Lung (tissue), 12 donors: ENCODE measurements around the gene FBXL19. TPM values are rescaled to one million over a fixed set of nuclear protein-coding genes. Genes with fewer than 3 reads are reported as not detected.

ENCODE experiments used
- ATAC-seq: fragments of 200-7000 bp; cut with Tn5 transposase; one replicate; pipeline ENCODE4 v1.9.1; 2020; ENCODE audit warnings: moderate number of reproducible peaks; ENCODE audit not compliant: insufficient read depth, low FRiP score
- DNase-seq, 3 donors: peaks; one replicate each; pipeline ENCODE4 v3.0.0-alpha.2; 2013 to 2017
- H3K27ac ChIP-seq, 2 donors: one replicate each; pipeline ENCODE4 v1.5.1; 2013; ENCODE audit warnings: mild to moderate bottlenecking in 2 of 2, moderate library complexity in 2 of 2, control low read depth in 1 of 2, inconsistent platforms in 1 of 2, low read depth in 1 of 2, low read length in 1 of 2
- H3K27me3 ChIP-seq, 3 donors: one replicate each; pipeline ENCODE4 v1.5.1; 2013; ENCODE audit warnings: low read length in 2 of 3; ENCODE audit not compliant: control insufficient read depth in 3 of 3, insufficient read depth in 3 of 3
- H3K36me3 ChIP-seq, 4 donors: one replicate each; pipeline ENCODE4 v1.5.1; 2013; ENCODE audit warnings: low read length in 4 of 4, mild to moderate bottlenecking in 1 of 4, moderate library complexity in 1 of 4; ENCODE audit not compliant: control insufficient read depth in 4 of 4, insufficient read depth in 4 of 4
- H3K4me1 ChIP-seq, 5 donors: one replicate each; pipeline ENCODE4 v1.5.1; 2013; ENCODE audit warnings: low read length in 5 of 5, mild to moderate bottlenecking in 2 of 5, moderate library complexity in 1 of 5; ENCODE audit not compliant: control insufficient read depth in 5 of 5, insufficient read depth in 5 of 5
- H3K4me3 ChIP-seq: one replicate; pipeline ENCODE4 v1.5.1; 2013; ENCODE audit warnings: mild to moderate bottlenecking, control low read depth, moderate library complexity
- H3K9ac ChIP-seq, 2 donors: one replicate each; pipeline ENCODE4 v1.5.1; 2013; ENCODE audit warnings: low read length in 2 of 2, control low read depth in 1 of 2; ENCODE audit not compliant: insufficient read depth in 1 of 2
- H3K9me3 ChIP-seq, 4 donors: one replicate each; pipeline ENCODE4 v1.5.1; 2013; ENCODE audit warnings: low read length in 3 of 4, mild to moderate bottlenecking in 1 of 4, moderate library complexity in 1 of 4; ENCODE audit not compliant: control insufficient read depth in 4 of 4, insufficient read depth in 3 of 4
- WGBS, 2 donors: extraction: QIAGEN DNeasy Blood & Tissue Kit; methylation state at CpG; one replicate each; pipeline ENCODE4 v1.1.7; 2013; 5-methylcytosine and 5-hydroxymethylcytosine counted together
- polyA plus RNA-seq, 2 donors: library from polyadenylated mRNA; stranded (reverse); fragments of 200-250 nt; gene quantifications; one replicate each; pipeline ENCODE4 v1.2.1, GENCODE V29; 2013
- total RNA-seq, 2 donors: library from RNA; depleted of rRNA in 1 of 2; stranded (reverse); fragments of >200 nt in 1 of 2; gene quantifications; one replicate each; pipeline ENCODE4 v1.2.1, GENCODE V29; 2014 to 2021
- TF ChIP-seq, protein P1 (sequence below): IDR thresholded peaks from 2 replicates; pipeline ENCODE4 v1.5.1; 2012; ENCODE audit warnings: mild to moderate bottlenecking; ENCODE audit errors: control extremely low read depth, extremely low read depth
- donor health status: control.
- donor health status: control.
- donor health status: Bipolar disorder and iron deficiency.
- donor health status: healthy.
- donor health status: DM: yes; HTN: yes; CAD: no.

Gene FBXL19
- total and polyA plus RNA-seq, 4 donors = 10.3 to 17.3 (median 13.2) TPM

- Histone ChIP-seq H3K9me3 (no peaks in the 10 kb centered on the region), H3K4me3 (no peak overlapping the region), H3K4me1 (peaks cover 0 to 8% (median 0%) of the 10 kb centered on the region in 5 donors), H3K9ac (no peak overlapping the region), H3K27ac (no peak overlapping the region), H3K27me3 (no peaks in the 10 kb centered on the region), H3K36me3 (peaks cover 0 to 44% (median 21%) of the 10 kb centered on the region in 4 donors)
- DNase-seq (no peak), ATAC-seq (no peak)
- TF ChIP-seq, protein P1, sequence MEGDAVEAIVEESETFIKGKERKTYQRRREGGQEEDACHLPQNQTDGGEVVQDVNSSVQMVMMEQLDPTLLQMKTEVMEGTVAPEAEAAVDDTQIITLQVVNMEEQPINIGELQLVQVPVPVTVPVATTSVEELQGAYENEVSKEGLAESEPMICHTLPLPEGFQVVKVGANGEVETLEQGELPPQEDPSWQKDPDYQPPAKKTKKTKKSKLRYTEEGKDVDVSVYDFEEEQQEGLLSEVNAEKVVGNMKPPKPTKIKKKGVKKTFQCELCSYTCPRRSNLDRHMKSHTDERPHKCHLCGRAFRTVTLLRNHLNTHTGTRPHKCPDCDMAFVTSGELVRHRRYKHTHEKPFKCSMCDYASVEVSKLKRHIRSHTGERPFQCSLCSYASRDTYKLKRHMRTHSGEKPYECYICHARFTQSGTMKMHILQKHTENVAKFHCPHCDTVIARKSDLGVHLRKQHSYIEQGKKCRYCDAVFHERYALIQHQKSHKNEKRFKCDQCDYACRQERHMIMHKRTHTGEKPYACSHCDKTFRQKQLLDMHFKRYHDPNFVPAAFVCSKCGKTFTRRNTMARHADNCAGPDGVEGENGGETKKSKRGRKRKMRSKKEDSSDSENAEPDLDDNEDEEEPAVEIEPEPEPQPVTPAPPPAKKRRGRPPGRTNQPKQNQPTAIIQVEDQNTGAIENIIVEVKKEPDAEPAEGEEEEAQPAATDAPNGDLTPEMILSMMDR = no peak
- 78 to 86% methylated on average over 14 of the region's 14 CpGs for WGBS, 2 donors
Measured at GRCh38 chr16:30983898-30984610, 60.7 kb downstream of the FBXL19 start.

DNA sequence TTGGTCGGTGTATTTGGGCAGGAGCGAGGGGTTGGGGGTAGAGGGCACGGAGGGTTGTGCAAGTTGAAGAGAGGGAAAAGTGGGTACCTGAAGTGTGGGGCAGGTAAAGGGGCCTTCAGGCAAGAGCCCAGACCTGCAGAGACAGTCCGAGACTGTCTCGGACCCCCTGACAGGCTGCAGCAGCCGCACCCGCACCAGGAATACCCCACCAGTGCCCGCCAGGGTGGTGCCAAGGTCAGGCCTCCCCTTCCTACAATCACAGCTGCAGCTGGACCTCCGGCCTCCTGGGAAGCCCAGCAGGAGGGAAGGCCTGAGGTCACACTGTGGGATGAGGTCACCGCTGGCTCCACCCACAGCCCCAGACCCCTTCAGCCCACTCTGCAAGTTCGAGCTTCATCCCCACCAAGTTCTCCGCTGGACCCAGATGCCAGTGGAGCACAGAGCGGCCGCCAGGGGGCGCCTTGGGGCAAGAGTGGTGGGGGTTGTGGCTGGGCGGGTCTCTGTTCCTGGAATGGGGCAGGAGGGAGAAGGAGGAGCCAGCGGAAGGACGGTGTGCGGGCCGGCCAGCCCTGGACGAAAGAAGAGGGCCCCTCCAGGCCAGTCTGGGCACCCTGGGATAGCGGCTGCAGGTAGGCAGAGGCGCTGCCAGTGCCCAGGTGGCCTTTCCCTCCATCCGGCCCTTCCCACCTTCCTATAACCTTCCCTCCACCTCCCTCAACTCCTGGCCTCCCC, 61.5 kb downstream of the FBXL19 start, which contains the start of gene HSD3B7:
TSS of gene HSD3B7 (plus strand) at position 539 of the 732 bp plus-strand sequence. CDS start 452 bp downstream, outside the sequence.
- Histone ChIP-seq H3K9ac (no peak within 1 kb of the TSS), H3K27ac (peak within 1 kb of the TSS in 1 of 2 donors; percentile 18), H3K9me3 (no peaks in the 10 kb centered on the region), H3K27me3 (no peaks in the 10 kb centered on the region), H3K36me3 (peaks cover 0 to 37% (median 18%) of the 10 kb centered on the region in 4 donors), H3K4me3 (peak within 1 kb of the TSS; percentile 36), H3K4me1 (peaks cover 0 to 8% (median 0%) of the 10 kb centered on the region in 5 donors)
- TF ChIP-seq, protein P1 = peak; percentile 83
- peak; percentile 91 for ATAC-seq
- peak; percentile 79 to 88 (median 81) for DNase-seq
- 34 to 46% methylated on average over 16 to 24 of the region's 24 CpGs for WGBS, 2 donors

DNA sequence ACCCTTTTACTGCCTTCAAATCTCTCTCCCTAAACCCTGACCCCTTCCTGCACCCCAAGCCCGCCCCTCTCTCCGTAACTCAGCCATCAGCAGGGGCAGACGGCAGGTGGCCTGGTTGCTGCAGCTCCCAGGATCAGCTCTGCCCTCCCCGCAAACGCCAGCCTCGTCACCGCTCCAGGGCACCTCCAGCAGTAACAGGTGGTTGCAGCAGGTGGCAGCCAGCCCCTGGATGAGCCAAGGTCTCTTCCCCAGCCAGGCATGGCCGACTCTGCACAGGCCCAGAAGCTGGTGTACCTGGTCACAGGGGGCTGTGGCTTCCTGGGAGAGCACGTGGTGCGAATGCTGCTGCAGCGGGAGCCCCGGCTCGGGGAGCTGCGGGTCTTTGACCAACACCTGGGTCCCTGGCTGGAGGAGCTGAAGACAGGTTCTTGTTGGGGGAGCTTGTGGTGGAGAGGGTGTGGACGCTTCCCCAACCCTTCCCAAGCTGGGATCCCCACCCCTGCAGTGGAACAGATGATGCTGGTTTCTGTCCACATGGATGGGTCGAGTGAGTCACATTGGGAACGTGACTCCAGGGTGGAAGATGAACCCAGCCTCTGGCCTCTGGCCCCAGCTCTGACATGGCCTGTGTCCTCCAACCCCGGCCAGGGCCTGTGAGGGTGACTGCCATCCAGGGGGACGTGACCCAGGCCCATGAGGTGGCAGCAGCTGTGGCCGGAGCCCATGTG, 62.2 kb downstream of the FBXL19 start:
- peaks cover 0 to 8% (median 0%) of the 10 kb centered on the region in 5 donors for H3K4me1 ChIP-seq
- H3K4me3 ChIP-seq = peak overlapping the region; percentile 36
- no peaks in the 10 kb centered on the region for H3K9me3 ChIP-seq
- WGBS, 2 donors = 76 to 80% methylated on average over 19 to 20 of the region's 20 CpGs
- DNase-seq (peak; percentile 32 to 53 (median 48)), ATAC-seq (peak; percentile 14)
- TF ChIP-seq, protein P1 = no peak
- H3K27me3 ChIP-seq = no peaks in the 10 kb centered on the region
- peaks cover 0 to 30% (median 15%) of the 10 kb centered on the region in 4 donors for H3K36me3 ChIP-seq
- peak overlapping the region in 1 of 2 donors; percentile 18 for H3K27ac ChIP-seq
- no peak overlapping the region for H3K9ac ChIP-seq
